Stimulated activated memory B cell treated with anti-CD40 and anti-IgM and Interleukin-4, amounts not matched to agents 10 μg/mL and 1 μg/mL and 100 μg/mL, for 72 hours (primary cell): ENCODE results near the gene GREM1.

Source experiments
- ATAC-seq: fragments of 150-1000 bp; cut with Tn5 transposase; 2 replicates; pipeline ENCODE4 v1.10.0; 2021
- H3K27ac Mint-ChIP-seq: one replicate; pipeline ENCODE4 v1.8.0; 2022; ENCODE audit warnings: mild to moderate bottlenecking, mixed read lengths
- H3K27me3 Mint-ChIP-seq: one replicate; pipeline ENCODE4 v1.8.0; 2022; ENCODE audit warnings: mixed read lengths
- H3K36me3 Mint-ChIP-seq: one replicate; pipeline ENCODE4 v1.8.0; 2022; ENCODE audit warnings: mixed read lengths
- H3K4me1 Mint-ChIP-seq: one replicate; pipeline ENCODE4 v1.8.0; 2022; ENCODE audit warnings: mixed read lengths
- H3K4me3 Mint-ChIP-seq: one replicate; pipeline ENCODE4 v1.8.0; 2022; ENCODE audit warnings: mild to moderate bottlenecking, moderate library complexity, mixed read lengths
- H3K9me3 Mint-ChIP-seq: one replicate; pipeline ENCODE4 v1.8.0; 2022; ENCODE audit warnings: mixed read lengths

Gene GREM1

DNA sequence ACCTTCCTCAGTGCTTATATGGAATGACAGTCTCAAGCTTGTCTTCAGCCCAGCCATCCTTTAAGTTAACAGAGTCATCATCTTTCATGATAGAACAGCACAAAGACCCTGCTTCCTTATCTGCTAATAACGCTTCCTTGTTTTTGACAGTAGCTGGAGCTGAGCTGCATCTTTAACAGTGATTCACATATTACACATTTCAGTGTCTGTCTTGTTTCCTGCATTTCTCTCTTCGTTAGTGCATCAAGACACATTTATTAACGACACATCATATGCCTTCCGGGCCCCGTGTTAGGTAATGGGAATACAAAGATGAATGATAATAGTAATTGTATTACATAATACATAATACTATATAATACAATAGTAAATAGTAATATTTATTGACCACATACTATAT lies 30.2 kb upstream of the GREM1 start:
- no peak overlapping the region for H3K27ac Mint-ChIP-seq
- H3K4me1 Mint-ChIP-seq = no peaks in the 10 kb centered on the region
- no peak overlapping the region for H3K4me3 Mint-ChIP-seq
- H3K27me3 Mint-ChIP-seq = no peaks in the 10 kb centered on the region
- no peaks in the 10 kb centered on the region for H3K36me3 Mint-ChIP-seq
- H3K9me3 Mint-ChIP-seq = peaks cover 6% of the 10 kb centered on the region
- ATAC-seq = no peak

DNA sequence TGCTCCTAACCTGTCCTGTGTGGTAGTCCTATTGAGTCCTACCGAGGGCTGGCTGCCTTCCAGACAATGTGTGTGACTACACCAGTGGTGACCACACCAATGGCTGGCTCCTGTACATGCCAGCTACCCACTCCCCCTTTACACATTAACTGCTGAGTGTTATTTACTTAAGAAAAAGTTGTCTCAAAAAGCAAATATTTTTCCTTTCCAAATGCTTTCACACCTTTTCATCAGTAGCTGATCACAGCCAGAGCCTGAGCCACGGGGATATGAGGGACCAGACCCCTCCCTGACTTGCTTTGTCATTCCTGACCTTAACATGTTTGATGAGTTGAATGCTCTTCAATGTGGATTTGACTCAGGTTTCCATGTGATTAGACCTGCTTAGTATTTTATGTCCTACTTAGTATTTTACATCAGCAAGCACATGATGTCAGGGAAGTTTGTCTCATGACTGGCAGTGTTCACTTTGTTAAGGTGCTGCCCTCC lies 29.6 kb upstream of the GREM1 start:
- no peaks in the 10 kb centered on the region for H3K27me3 Mint-ChIP-seq
- peaks cover 6% of the 10 kb centered on the region for H3K9me3 Mint-ChIP-seq
- ATAC-seq = no peak

DNA sequence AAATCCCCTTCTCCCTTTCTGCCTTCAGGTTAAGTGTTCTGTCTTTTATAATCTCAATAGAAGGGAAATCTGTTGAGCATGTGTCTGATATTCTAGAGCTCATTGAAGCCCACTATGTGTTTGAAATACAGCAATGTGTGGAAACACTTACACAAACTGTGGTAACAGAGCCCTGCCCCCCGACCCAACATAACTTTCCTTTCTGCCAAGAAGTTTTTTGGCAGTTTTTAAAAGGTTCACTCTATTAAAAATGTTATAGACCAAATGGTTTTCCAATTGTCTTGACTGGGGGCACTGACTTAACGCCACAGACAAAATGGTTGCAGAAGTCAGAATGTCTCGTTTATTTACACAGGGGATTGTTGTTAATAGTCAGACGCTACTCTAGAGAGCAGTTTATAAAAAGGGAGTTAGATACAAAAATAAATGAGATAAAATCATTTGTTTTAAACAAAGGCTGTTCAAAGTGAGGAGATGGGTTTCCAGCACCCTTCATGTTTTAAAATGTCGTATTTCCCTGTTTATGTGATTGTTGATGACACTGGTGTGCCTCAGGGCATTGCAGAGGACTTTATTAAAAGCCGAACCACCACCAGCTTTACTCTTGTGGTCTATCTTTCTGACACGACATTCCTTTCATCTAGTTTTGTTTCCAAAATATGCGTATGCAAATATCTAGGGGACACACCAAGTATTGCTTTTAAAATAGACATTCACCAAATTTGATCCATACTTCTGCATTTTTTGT lies 26.7 kb upstream of the GREM1 start:
- no peak overlapping the region for H3K27ac Mint-ChIP-seq
- peaks cover 6% of the 10 kb centered on the region for H3K9me3 Mint-ChIP-seq
- H3K27me3 Mint-ChIP-seq = no peaks in the 10 kb centered on the region
- H3K4me1 Mint-ChIP-seq = no peaks in the 10 kb centered on the region
- H3K4me3 Mint-ChIP-seq = no peak overlapping the region
- no peaks in the 10 kb centered on the region for H3K36me3 Mint-ChIP-seq
- no peak for ATAC-seq

More for the DNA sequence above, 29.6 kb upstream of the GREM1 start:
- Mint-ChIP-seq H3K36me3 (no peaks in the 10 kb centered on the region), H3K4me3 (no peak overlapping the region), H3K27ac (no peak overlapping the region), H3K4me1 (no peaks in the 10 kb centered on the region)

- Mint-ChIP-seq H3K9me3 (peaks cover 2% of the 10 kb centered on the region), H3K36me3 (no peaks in the 10 kb centered on the region), H3K4me3 (no peak overlapping the region), H3K27me3 (no peaks in the 10 kb centered on the region), H3K27ac (no peak overlapping the region), H3K4me1 (no peaks in the 10 kb centered on the region)
- no peak for ATAC-seq
These were observed 26.1 kb upstream of the GREM1 start for GRCh38 chr15:32691689-32692038.

DNA sequence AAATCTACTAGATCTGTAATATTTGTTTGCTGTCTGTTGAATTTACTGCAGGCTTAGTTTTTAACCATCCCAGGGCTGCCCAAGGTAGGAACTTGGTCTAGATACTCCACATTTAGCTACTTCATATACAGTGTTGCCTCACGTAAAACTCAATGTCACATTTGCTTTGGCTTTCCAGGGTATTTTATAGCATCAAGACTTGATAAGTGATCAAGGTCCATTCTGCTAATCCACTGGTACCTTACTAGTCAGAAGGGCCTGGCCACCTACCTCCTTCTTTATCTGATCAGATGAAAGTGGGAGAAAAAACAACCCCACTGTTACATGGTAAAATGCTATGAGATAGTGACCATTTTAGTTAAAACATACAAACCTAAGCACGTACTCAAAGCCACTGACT lies 25.5 kb upstream of the GREM1 start:
- no peak overlapping the region for H3K4me3 Mint-ChIP-seq
- peaks cover under 1% of the 10 kb centered on the region for H3K27me3 Mint-ChIP-seq
- H3K9me3 Mint-ChIP-seq = no peaks in the 10 kb centered on the region
- ATAC-seq = no peak
- no peak overlapping the region for H3K27ac Mint-ChIP-seq
- H3K36me3 Mint-ChIP-seq = no peaks in the 10 kb centered on the region
- no peaks in the 10 kb centered on the region for H3K4me1 Mint-ChIP-seq

GRCh38 chr15:32694222-32694983 lies 23.4 kb upstream of the GREM1 start:
- ATAC-seq = no peak
- no peaks in the 10 kb centered on the region for H3K4me1 Mint-ChIP-seq
- no peak overlapping the region for H3K4me3 Mint-ChIP-seq
- peaks cover 22% of the 10 kb centered on the region for H3K27me3 Mint-ChIP-seq
- H3K27ac Mint-ChIP-seq = no peak overlapping the region
- no peaks in the 10 kb centered on the region for H3K9me3 Mint-ChIP-seq
- H3K36me3 Mint-ChIP-seq = no peaks in the 10 kb centered on the region

DNA sequence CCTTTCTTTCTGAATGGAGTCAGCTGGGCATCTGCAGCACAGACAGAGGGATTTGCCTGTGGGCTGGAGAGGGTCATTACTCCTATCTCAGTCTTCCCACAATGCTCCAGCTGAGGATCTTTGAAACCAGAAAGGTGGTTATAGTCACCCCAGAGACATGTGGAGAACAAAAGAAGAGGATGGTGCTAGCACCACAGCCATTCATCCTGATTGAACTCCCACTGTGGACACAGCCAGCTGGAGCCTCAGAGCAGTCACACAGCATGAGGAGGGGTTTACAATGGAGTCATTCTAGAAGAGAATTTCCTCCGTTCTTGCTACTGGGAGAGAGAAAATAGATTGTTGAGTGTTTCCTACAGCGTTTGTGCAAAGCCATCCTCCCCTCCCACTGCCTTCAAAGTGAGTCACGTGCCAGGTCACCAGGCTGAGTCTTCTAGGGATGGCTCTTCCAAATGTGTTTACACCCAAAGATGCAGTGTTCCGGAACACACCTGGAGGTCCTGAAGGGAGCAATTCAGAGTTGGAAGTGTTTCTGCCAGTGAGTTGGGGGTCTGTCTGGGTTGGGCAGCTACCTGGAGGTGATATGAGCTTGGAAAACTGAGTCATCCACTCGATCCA lies 18.9 kb upstream of the GREM1 start:
- no peak overlapping the region for H3K27ac Mint-ChIP-seq
- no peaks in the 10 kb centered on the region for H3K4me1 Mint-ChIP-seq

DNA sequence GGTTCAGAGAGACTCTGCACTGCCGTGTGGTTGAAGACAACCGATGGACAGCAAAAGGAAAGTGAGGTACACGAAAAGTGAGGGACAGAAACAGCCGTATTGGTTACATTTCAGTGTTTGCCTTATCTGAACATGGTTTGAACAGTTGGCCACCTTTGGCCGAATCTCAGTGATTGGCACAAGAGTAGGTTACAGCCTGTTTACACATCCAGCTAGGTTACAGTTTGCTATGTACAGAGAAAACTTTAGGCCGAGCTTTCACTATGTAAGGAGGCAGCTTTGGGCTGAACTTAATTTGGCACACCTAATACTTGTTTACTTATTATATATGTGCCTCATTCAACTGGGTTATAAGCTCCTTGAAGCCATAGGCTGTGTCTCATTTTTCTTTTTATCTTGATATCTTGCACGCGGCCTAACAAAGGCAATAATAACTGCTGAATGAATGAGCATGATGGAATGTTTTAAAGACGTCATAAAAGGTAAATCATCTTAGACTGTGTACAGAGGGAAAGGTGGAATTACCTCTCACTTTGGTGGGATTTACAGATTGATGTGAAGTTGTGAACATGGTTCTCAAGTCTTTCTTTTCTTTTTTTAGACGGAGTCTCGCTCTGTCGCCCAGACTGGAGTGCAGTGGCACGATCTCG lies 17.2 kb upstream of the GREM1 start:
- Mint-ChIP-seq H3K4me3 (no peak overlapping the region), H3K27me3 (peaks cover 45% of the 10 kb centered on the region), H3K9me3 (no peaks in the 10 kb centered on the region), H3K27ac (no peak overlapping the region), H3K4me1 (no peaks in the 10 kb centered on the region), H3K36me3 (no peaks in the 10 kb centered on the region)
- no peak for ATAC-seq

More for the DNA sequence above, 18.9 kb upstream of the GREM1 start:
- H3K9me3 Mint-ChIP-seq = no peaks in the 10 kb centered on the region
- no peak for ATAC-seq
- peaks cover 36% of the 10 kb centered on the region for H3K27me3 Mint-ChIP-seq
- H3K36me3 Mint-ChIP-seq = no peaks in the 10 kb centered on the region
- no peak overlapping the region for H3K4me3 Mint-ChIP-seq

DNA sequence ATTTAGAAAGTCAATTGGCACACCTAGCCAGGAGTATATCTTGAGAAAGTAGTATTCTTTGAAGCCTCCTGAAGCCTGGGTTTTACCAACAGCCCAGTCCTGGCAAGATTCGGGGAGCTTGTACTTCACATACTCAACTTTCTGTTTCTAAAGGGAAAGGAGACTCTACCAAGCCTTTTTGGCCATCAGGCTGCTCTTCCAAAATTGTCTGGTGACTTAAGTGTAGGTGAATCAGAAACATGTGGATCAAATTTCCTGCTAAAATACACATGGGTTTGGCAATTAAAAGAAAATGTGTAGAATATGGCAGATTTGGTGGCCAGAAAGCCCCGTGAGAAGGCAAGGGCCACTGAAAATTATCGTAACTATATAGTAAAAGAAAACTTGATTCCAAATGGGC lies 15.9 kb upstream of the GREM1 start:
- Mint-ChIP-seq H3K36me3 (no peaks in the 10 kb centered on the region), H3K4me1 (no peaks in the 10 kb centered on the region), H3K27me3 (peaks cover 52% of the 10 kb centered on the region), H3K4me3 (no peak overlapping the region), H3K9me3 (no peaks in the 10 kb centered on the region), H3K27ac (no peak overlapping the region)
- ATAC-seq = no peak

DNA sequence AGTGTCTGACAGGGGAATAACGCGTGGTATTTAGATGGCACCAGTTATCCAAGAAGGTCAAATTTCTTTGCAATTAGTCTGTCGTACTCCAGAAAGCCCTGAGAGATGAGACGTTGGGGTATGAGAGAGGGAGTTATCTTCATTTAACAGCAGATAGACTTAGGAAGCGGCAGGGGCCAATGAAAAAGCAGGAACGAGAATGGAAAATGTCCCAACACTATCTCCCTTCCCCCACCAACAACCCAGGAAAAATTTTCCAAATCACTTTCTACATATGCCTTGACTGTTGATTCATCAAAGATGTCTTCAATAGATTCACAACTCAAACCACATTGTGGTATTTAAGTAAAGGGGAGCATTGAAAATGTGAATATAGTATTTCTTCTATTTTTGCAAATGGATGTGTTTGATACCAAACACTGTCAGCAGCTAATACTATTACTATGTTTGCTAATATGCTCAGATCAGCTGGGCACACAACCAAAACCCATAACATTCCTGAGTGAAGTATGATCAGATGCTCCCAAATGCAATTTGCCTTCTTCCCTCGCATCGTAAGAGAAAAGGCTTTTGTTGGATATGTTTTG lies 13.3 kb upstream of the GREM1 start:
- Mint-ChIP-seq H3K9me3 (no peaks in the 10 kb centered on the region), H3K4me1 (no peaks in the 10 kb centered on the region)

GRCh38 chr15:32705446-32705845 lies 12.4 kb upstream of the GREM1 start:
- H3K27ac Mint-ChIP-seq = no peak overlapping the region
- H3K9me3 Mint-ChIP-seq = no peaks in the 10 kb centered on the region
- H3K27me3 Mint-ChIP-seq = peaks cover 43% of the 10 kb centered on the region
- ATAC-seq = no peak
- H3K4me3 Mint-ChIP-seq = no peak overlapping the region
- no peaks in the 10 kb centered on the region for H3K36me3 Mint-ChIP-seq
- no peaks in the 10 kb centered on the region for H3K4me1 Mint-ChIP-seq

More for the DNA sequence above, 13.3 kb upstream of the GREM1 start:
- Mint-ChIP-seq H3K36me3 (no peaks in the 10 kb centered on the region), H3K27ac (no peak overlapping the region), H3K27me3 (peaks cover 47% of the 10 kb centered on the region), H3K4me3 (no peak overlapping the region)
- ATAC-seq = no peak

- H3K4me3 Mint-ChIP-seq = no peak overlapping the region
- no peak overlapping the region for H3K27ac Mint-ChIP-seq
- no peak for ATAC-seq
- H3K36me3 Mint-ChIP-seq = no peaks in the 10 kb centered on the region
- peaks cover 43% of the 10 kb centered on the region for H3K27me3 Mint-ChIP-seq
- no peaks in the 10 kb centered on the region for H3K9me3 Mint-ChIP-seq
- no peaks in the 10 kb centered on the region for H3K4me1 Mint-ChIP-seq
These were observed 11.1 kb upstream of the GREM1 start for GRCh38 chr15:32706704-32707103.

GRCh38 chr15:32707436-32707835 lies 10.4 kb upstream of the GREM1 start:
- H3K36me3 Mint-ChIP-seq = no peaks in the 10 kb centered on the region
- H3K27me3 Mint-ChIP-seq = peaks cover 45% of the 10 kb centered on the region
- no peak overlapping the region for H3K27ac Mint-ChIP-seq
- no peaks in the 10 kb centered on the region for H3K9me3 Mint-ChIP-seq
- H3K4me3 Mint-ChIP-seq = no peak overlapping the region
- no peaks in the 10 kb centered on the region for H3K4me1 Mint-ChIP-seq
- ATAC-seq = no peak

DNA sequence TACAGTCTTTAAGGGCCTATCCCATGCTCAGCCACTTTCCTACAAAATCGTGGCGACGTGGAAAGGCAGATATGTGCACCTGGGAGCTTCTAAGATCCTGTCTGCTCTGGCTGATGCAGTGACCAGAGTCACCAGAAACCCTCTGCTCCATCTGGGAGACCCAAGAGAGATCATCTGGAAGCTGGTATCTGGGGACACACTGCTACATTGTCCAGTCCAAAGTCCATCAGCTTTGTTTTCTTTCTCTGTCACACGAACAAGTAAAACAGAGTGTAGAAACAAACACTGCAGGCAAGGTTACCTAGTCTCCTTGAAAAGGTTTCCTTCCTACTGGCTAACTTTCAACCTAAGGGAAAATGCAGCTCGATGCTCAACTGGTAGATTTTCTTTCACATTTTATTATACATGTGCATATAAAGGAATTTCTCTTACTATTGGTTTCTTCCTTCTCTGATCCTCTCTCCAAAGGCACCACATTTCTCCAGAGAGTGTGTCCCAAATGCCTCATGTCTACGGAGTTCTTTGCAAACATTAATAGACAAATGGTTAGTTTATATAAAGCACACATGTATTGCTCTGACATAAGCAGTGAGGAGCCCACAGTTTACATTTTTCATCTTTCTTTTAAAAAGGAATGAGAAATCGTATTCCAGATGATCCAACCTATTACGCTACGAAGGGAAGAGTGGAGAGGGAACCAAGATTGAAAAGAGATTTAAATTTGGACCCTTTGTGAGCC lies 8.3 kb upstream of the GREM1 start:
- Mint-ChIP-seq H3K9me3 (no peaks in the 10 kb centered on the region), H3K27ac (no peak overlapping the region), H3K27me3 (peaks cover 57% of the 10 kb centered on the region), H3K4me3 (no peak overlapping the region), H3K4me1 (no peaks in the 10 kb centered on the region), H3K36me3 (no peaks in the 10 kb centered on the region)
- ATAC-seq = no peak
